Neural cell (in vitro differentiated cells): Measurements from ENCODE around the gene SOCS6. TPM values are rescaled to one million over a fixed set of nuclear protein-coding genes. Genes with fewer than 3 reads are reported as not detected.

Source experiments
- H2AFZ ChIP-seq: fragments of 200-600, 300-800 bp; sonication (generic), shearing (Covaris generic); 2 replicates; pipeline ENCODE4 v1.6.0; 2014; ENCODE audit warnings: low read depth, mild to moderate bottlenecking, antibody characterized with exemption, low read length, moderate library complexity
- H3F3A ChIP-seq: fragments of 200-600 bp; shearing (Covaris generic); 2 replicates; pipeline ENCODE4 v1.6.1; 2016; ENCODE audit warnings: mild to moderate bottlenecking, moderate library complexity, mixed read lengths, antibody characterized with exemption, low read length; ENCODE audit not compliant: insufficient read depth, poor library complexity, severe bottlenecking
- H3K27ac ChIP-seq: fragments of 200-600, 300-800 bp; sonication (generic), shearing (Covaris generic); 2 replicates; pipeline ENCODE4 v1.5.1; 2014; ENCODE audit warnings: mild to moderate bottlenecking, low read length, moderate library complexity
- H3K27me3 ChIP-seq: fragments of 300-800, 200-600 bp; sonication (generic), shearing (Covaris generic); 2 replicates; pipeline ENCODE4 v1.6.0; 2014; ENCODE audit warnings: mild to moderate bottlenecking, low read depth, low read length, moderate library complexity; ENCODE audit not compliant: insufficient read depth
- H3K36me3 ChIP-seq: fragments of 300-800, 200-600 bp; sonication (generic), shearing (Covaris generic); 2 replicates; pipeline ENCODE4 v1.5.1; 2014; ENCODE audit warnings: mild to moderate bottlenecking, antibody characterized with exemption, low read length, moderate library complexity; ENCODE audit not compliant: insufficient read depth
- H3K4me2 ChIP-seq: fragments of 300-800, 200-600 bp; sonication (generic), shearing (Covaris generic); 2 replicates; pipeline ENCODE4 v1.6.0; 2014; ENCODE audit warnings: mild to moderate bottlenecking, low read length
- H3K4me3 ChIP-seq: fragments of 300-800, 200-600 bp; sonication (generic), shearing (Covaris generic); 2 replicates; pipeline ENCODE4 v1.5.1; 2014; ENCODE audit warnings: mild to moderate bottlenecking, low read length, moderate library complexity
- H3K79me2 ChIP-seq: fragments of 200-600 bp; shearing (Covaris generic); replicated peaks from 2 replicates; pipeline ENCODE4 v1.6.0; 2014; ENCODE audit warnings: mild to moderate bottlenecking, low read length, moderate library complexity; ENCODE audit not compliant: insufficient read depth
- H3K9ac ChIP-seq: fragments of 300-800, 200-600 bp; sonication (generic), shearing (Covaris generic); 2 replicates; pipeline ENCODE4 v1.6.1; 2016; ENCODE audit warnings: mild to moderate bottlenecking, low read length, mixed read lengths
- H3K9me2 ChIP-seq: fragments of 200-600 bp; shearing (Covaris generic); 2 replicates; pipeline ENCODE4 v1.6.1; 2016; ENCODE audit warnings: mild to moderate bottlenecking, low read length, mixed read lengths; ENCODE audit not compliant: insufficient read depth
- H3K9me3 ChIP-seq: fragments of 200-600, 300-800 bp; sonication (generic), shearing (Covaris generic); 2 replicates; pipeline ENCODE4 v1.6.1; 2016; ENCODE audit warnings: mild to moderate bottlenecking, mixed run types, low read length, moderate library complexity, mixed read lengths
- H4K20me1 ChIP-seq: fragments of 200-600 bp; shearing (Covaris generic); 2 replicates; pipeline ENCODE4 v1.6.1; 2016; ENCODE audit warnings: mild to moderate bottlenecking, mixed run types; ENCODE audit not compliant: insufficient read depth
- CTCF ChIP-seq: fragments of 450-650 bp; IDR thresholded peaks from 2 replicates; pipeline ENCODE4 v1.5.1; 2014; ENCODE audit warnings: antibody characterized with exemption, mild to moderate bottlenecking, moderate library complexity; ENCODE audit not compliant: poor library complexity, severe bottlenecking
- EP300 ChIP-seq: fragments of 450-650 bp; conservative IDR thresholded peaks from 2 replicates; pipeline ENCODE4 v1.6.1; 2014; ENCODE audit warnings: antibody characterized with exemption, mild to moderate bottlenecking, moderate library complexity; ENCODE audit not compliant: poor library complexity, severe bottlenecking
- EZH2 ChIP-seq: fragments of 200-600, 300-800 bp; shearing (Covaris generic), sonication (generic); IDR thresholded peaks from 2 replicates; pipeline ENCODE4 v1.6.1; 2014; ENCODE audit warnings: antibody characterized with exemption, low read length, borderline replicate concordance, mild to moderate bottlenecking; ENCODE audit not compliant: insufficient read depth, poor library complexity, severe bottlenecking
- MXI1 ChIP-seq: fragments of 450-650 bp; conservative IDR thresholded peaks from 2 replicates; pipeline ENCODE4 v1.6.1; 2014; ENCODE audit warnings: antibody characterized with exemption, mild to moderate bottlenecking; ENCODE audit not compliant: poor library complexity, severe bottlenecking
- POLR2AphosphoS5 ChIP-seq: IDR thresholded peaks from 2 replicates; pipeline ENCODE4 v1.6.1; 2012
- RAD21 ChIP-seq: fragments of 450-650 bp; conservative IDR thresholded peaks from 2 replicates; pipeline ENCODE4 v1.6.1; 2014; ENCODE audit warnings: antibody characterized with exemption, mild to moderate bottlenecking, moderate library complexity
- REST ChIP-seq: IDR thresholded peaks from 2 replicates; pipeline ENCODE4 v1.6.1; 2012; ENCODE audit warnings: borderline replicate concordance
- SMC3 ChIP-seq: fragments of 450-650 bp; conservative IDR thresholded peaks from 2 replicates; pipeline ENCODE4 v1.6.1; 2014; ENCODE audit warnings: antibody characterized with exemption, mild to moderate bottlenecking, moderate library complexity; ENCODE audit not compliant: poor library complexity
- TAF1 ChIP-seq: IDR thresholded peaks from 2 replicates; pipeline ENCODE4 v1.6.1; 2012; ENCODE audit warnings: low read depth
- polyA plus RNA-seq: library from polyadenylated mRNA; depleted of rRNA; stranded (reverse); fragments of >200 nt; gene quantifications from 2 replicates; pipeline ENCODE4 v1.2.3, GENCODE V29; 2014

The SOCS6 gene
- polyA plus RNA-seq, 1 donor from 2014 or later, result 21.9 TPM

- H2AFZ ChIP-seq, result no peak overlapping the region
- no peak overlapping the region for H3K4me3 ChIP-seq
- no peaks in the 10 kb centered on the region for H3F3A ChIP-seq
- no peak overlapping the region for H3K9ac ChIP-seq
- H3K27me3 ChIP-seq, result no peaks in the 10 kb centered on the region
- H3K4me2 ChIP-seq, result no peak overlapping the region
- no peaks in the 10 kb centered on the region for H3K36me3 ChIP-seq
- H4K20me1 ChIP-seq, result no peaks in the 10 kb centered on the region
- TF ChIP-seq SMC3, result no peak
- no peak for TF ChIP-seq CTCF
- TF ChIP-seq TAF1, result no peak
- no peak for TF ChIP-seq EP300
- TF ChIP-seq EZH2, result no peak
- no peak for TF ChIP-seq MXI1
- no peak for TF ChIP-seq REST
- TF ChIP-seq POLR2AphosphoS5, result no peak
- TF ChIP-seq RAD21, result no peak
- H3K9me3 ChIP-seq, result no peaks in the 10 kb centered on the region
- H3K79me2 ChIP-seq, result no peaks in the 10 kb centered on the region
- H3K9me2 ChIP-seq, result no peaks in the 10 kb centered on the region
- no peak overlapping the region for H3K27ac ChIP-seq
These were observed 65.2 kb downstream of the SOCS6 start for GRCh38 chr18:70354080-70354479.

- Histone ChIP-seq H3K36me3 (no peaks in the 10 kb centered on the region), H3K27ac (no peak overlapping the region), H3K4me2 (no peak overlapping the region), H3F3A (no peaks in the 10 kb centered on the region), H3K9me2 (no peaks in the 10 kb centered on the region), H3K9ac (no peak overlapping the region), H3K9me3 (no peaks in the 10 kb centered on the region), H3K79me2 (no peaks in the 10 kb centered on the region), H3K4me3 (no peak overlapping the region), H4K20me1 (no peaks in the 10 kb centered on the region), H3K27me3 (no peaks in the 10 kb centered on the region), H2AFZ (no peak overlapping the region)
- TF ChIP-seq EP300 (no peak), RAD21 (no peak), REST (no peak), EZH2 (no peak), MXI1 (no peak), CTCF (no peak), SMC3 (no peak), TAF1 (no peak), POLR2AphosphoS5 (no peak)
These were observed 65.9 kb downstream of the SOCS6 start for GRCh38 chr18:70354771-70355170.
